ENCODE data around the gene AKAP1. TPM values are rescaled to one million over a fixed set of nuclear protein-coding genes. Genes with fewer than 3 reads are reported as not detected.

AKAP1 gene
- total RNA-seq, 2 donors from 2014 or later: 90.4 to 139 TPM

DNA sequence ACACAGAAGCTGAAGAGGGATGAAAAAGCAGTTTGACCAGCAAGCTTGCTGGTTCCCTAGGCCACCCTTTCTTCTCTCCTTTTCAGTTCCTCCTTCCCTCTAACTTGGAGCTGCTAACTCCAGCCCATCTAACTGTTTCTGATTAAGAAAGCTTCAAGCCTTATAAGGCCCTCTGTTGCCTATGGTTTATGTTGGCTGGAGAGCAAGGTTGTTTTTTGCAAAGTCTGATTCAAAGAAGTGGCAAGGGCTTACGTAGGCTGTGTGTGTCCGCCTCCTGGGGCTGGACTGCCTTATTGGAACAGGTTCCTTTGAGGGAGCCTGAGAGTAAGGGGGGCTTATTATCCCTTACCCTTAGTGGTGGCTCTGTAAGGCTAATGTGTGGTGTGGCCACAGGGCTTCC lies 7.1 kb downstream of the AKAP1 start:
- no peak for DNase-seq (ENCODE audit: low spot score)
- Histone ChIP-seq H3K9me3 (no peaks in the 10 kb centered on the region), H3K27ac (peak overlapping the region; percentile 91 to 95), H3K4me3 (no peak overlapping the region), H3K4me1 (peaks cover 0 to 75% of the 10 kb centered on the region in 2 donors), H3K27me3 (no peaks in the 10 kb centered on the region), H3K36me3 (no peaks in the 10 kb centered on the region)
- TF ChIP-seq, protein P1, sequence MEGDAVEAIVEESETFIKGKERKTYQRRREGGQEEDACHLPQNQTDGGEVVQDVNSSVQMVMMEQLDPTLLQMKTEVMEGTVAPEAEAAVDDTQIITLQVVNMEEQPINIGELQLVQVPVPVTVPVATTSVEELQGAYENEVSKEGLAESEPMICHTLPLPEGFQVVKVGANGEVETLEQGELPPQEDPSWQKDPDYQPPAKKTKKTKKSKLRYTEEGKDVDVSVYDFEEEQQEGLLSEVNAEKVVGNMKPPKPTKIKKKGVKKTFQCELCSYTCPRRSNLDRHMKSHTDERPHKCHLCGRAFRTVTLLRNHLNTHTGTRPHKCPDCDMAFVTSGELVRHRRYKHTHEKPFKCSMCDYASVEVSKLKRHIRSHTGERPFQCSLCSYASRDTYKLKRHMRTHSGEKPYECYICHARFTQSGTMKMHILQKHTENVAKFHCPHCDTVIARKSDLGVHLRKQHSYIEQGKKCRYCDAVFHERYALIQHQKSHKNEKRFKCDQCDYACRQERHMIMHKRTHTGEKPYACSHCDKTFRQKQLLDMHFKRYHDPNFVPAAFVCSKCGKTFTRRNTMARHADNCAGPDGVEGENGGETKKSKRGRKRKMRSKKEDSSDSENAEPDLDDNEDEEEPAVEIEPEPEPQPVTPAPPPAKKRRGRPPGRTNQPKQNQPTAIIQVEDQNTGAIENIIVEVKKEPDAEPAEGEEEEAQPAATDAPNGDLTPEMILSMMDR (IDR thresholded peaks at IDR 0.05): no peak

GRCh38 chr17:57092779-57093178 lies 7.7 kb downstream of the AKAP1 start:
- DNase-seq (ENCODE audit: low spot score): no peak
- Histone ChIP-seq H3K9me3 (no peaks in the 10 kb centered on the region), H3K4me3 (no peak overlapping the region)

GRCh38 chr17:57096472-57097202 lies 11.6 kb downstream of the AKAP1 start:
- TF ChIP-seq, protein P1 (IDR thresholded peaks at IDR 0.05): no peak
- Histone ChIP-seq H3K4me1 (peaks cover 0 to 72% of the 10 kb centered on the region in 2 donors), H3K36me3 (no peaks in the 10 kb centered on the region), H3K9me3 (no peaks in the 10 kb centered on the region), H3K27ac (peak overlapping the region; percentile 91 to 95), H3K4me3 (no peak overlapping the region), H3K27me3 (no peaks in the 10 kb centered on the region)
- DNase-seq (ENCODE audit: low spot score): no peak

More at GRCh38 chr17:57092779-57093178, 7.7 kb downstream of the AKAP1 start:
- H3K4me1 ChIP-seq: peaks cover 0 to 75% of the 10 kb centered on the region in 2 donors
- no peaks in the 10 kb centered on the region for H3K36me3 ChIP-seq
- TF ChIP-seq, protein P1 (IDR thresholded peaks at IDR 0.05): no peak
- no peaks in the 10 kb centered on the region for H3K27me3 ChIP-seq
- peak overlapping the region; percentile 91 to 95 for H3K27ac ChIP-seq

DNA sequence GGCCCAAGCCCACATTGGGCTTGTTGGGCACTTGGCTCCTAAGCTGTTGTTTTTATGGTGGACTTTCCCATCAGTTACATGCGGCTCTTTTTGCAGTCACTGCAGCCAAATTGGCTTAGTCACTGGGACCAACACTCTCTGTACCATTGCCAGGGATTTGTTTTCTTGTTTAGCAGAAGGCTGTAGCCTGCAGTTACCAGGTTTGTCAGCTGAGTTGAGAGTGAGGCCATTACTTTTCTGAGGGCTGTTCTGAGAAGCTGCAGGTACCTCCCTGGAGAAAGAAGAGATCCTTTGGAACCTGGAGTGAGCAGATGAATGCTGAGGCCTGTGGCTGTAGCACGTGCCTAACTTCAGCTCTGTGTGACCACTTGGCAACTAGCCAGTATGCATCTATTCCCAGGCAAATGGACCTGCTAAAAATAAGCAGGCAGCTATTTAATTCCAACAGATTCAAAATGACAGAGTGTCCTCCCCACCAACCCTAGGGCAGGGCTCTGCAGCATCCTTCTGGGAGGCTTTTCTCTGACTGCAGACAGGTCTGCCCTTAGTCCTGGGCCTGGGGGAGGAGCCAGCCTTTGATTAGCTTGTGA lies 12.9 kb downstream of the AKAP1 start:
- no peak overlapping the region for H3K4me3 ChIP-seq
- no peaks in the 10 kb centered on the region for H3K27me3 ChIP-seq
- peak overlapping the region; percentile 91 to 95 for H3K27ac ChIP-seq
- no peaks in the 10 kb centered on the region for H3K9me3 ChIP-seq
- H3K36me3 ChIP-seq: no peaks in the 10 kb centered on the region
- peaks cover 0 to 67% of the 10 kb centered on the region in 2 donors for H3K4me1 ChIP-seq
- TF ChIP-seq, protein P1 (IDR thresholded peaks at IDR 0.05): no peak
- DNase-seq (ENCODE audit: low spot score): no peak

DNA sequence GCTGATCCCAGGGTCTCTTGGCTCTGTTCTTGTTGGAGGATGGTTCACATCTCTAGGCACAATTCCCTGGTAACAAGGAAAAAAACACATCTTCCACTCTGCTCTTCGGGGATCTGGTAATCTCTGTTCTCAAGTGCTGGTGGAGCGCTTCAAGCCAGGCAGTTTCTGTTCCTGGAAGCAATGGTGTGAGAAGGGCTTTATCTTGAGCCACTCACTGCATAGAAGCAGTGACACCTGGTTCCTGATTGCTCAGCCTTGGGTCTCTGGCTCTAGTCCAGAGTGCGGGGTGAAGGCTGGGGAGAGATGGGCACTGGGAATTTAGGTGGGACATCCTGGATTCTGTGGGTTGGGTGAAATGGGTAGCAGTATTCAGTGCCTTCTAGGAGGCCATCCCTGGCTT lies 14.1 kb downstream of the AKAP1 start:
- Histone ChIP-seq H3K27me3 (no peaks in the 10 kb centered on the region), H3K9me3 (no peaks in the 10 kb centered on the region), H3K27ac (peak overlapping the region; percentile 91 to 95), H3K4me3 (no peak overlapping the region), H3K4me1 (peaks cover 0 to 66% of the 10 kb centered on the region in 2 donors), H3K36me3 (no peaks in the 10 kb centered on the region)
- TF ChIP-seq, protein P1 (IDR thresholded peaks at IDR 0.05): no peak
- DNase-seq (ENCODE audit: low spot score): no peak

Data from right atrium auricular region (tissue), 2 donors.